Activated T-cell treated with anti-CD3 and anti-CD28 coated beads for 48 hours (primary cell): ENCODE measurements around the gene GYPC.
"Not testable (repeated sequence)": the region's sequence is repeated elsewhere in the genome, so short reads cannot be mapped to it uniquely, and the experiment has no call there.

Experiments
- DNase-seq: peaks from one replicate; pipeline ENCODE4 v3.0.0-alpha.2; 2020; ENCODE audit warnings: low read depth

GYPC gene

DNA sequence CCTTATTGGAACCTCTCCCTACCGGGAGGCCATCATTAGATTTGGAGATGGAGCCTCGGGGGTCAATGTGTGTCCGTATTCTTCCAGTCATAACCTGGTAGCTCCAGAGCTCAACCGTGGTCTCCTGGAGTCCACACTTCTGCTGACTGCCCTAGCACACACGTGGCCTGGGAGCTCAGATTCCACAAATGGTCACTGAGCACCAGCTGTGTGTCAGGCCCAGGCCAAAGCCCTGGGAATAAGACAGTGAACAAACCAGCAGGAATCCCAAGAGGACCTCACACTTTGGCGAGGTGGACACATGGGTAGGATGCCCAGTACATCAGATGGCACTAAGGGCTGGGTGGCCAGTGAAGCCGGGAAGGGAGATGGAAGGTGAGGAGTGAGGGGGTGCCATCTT, 15.5 kb downstream of the GYPC start:
- DNase-seq: no peak

DNA sequence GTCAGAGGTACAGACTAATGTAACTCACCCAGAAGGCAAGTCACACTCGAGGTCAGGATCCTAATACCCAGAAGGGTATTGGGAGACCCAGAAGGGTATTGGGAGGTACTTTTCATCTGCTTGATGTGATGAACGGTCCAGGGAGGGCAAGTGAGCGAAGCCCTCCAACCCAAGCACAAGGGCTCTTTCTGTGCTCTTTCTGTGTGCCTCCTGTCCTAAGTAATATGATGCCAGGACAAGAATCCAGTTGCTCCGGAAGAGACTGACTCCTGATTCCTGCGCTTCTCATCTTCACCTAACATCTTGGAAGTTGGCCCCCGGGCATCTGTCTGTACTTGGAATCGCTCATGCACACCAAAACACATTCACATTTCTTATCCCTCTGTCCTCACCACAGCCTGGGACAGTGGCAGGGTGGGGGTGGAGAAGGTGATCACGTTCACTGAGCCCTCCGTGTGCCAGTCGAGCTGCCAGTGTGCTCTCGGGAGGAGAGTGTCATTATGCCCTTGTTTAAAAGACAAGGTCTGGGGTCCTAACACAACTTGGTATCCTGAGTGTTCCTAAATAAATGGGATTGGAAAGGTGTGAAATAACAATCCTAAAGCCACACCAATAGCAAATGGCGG, 17.1 kb downstream of the GYPC start:
- DNase-seq: no peak

DNA sequence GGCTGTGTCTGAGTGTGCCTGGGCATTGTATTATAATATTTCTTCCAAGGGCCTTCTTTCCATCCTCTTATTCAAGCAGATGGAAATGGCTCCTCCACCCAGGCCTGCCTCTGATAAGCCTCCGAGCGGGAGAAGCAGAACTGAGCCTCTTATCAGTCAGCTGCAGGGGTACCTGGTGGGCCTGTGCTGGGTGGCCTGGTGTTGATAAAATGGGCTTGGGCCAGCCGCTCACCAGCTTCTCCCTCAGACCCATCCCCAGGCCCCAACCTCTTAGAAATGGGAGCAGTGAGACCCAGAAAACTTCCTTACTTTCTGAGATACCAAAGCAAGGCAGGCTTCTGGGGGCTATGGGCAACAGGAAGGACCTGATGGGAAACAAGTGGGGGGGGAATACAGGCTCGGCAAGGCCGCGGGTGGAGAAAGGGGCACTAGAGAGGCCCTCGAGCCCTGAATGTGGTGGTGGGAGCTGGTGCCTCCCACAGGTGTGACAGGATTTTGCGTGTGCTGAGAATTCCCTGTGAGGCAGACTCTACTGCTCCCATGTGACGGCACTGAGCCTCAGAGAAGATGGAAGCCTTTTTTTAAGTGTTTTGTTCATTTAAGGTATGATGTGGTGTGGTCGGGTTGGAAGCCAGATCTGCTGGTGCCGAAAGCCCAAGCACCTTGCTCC, 18.3 kb downstream of the GYPC start:
- DNase-seq: no peak

DNA sequence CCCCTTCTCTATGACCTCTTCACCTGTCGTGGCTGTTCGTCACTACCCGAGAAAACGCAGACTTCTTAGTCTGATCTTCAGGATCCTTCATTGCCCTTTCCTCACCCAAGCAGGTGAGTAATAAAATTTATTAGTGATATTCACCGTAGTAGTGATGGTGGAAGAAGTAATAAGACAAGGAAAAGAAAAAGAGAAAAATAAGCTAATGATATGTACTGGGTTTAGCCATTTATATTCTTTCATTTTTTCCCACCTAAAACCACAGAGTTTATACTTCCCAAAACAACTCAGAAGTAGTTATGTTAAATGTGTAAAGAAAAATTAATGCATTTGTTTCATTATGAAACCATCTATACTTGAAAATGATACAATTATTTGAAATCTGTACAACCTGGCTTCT, 19.7 kb downstream of the GYPC start:
- DNase-seq: no peak

DNA sequence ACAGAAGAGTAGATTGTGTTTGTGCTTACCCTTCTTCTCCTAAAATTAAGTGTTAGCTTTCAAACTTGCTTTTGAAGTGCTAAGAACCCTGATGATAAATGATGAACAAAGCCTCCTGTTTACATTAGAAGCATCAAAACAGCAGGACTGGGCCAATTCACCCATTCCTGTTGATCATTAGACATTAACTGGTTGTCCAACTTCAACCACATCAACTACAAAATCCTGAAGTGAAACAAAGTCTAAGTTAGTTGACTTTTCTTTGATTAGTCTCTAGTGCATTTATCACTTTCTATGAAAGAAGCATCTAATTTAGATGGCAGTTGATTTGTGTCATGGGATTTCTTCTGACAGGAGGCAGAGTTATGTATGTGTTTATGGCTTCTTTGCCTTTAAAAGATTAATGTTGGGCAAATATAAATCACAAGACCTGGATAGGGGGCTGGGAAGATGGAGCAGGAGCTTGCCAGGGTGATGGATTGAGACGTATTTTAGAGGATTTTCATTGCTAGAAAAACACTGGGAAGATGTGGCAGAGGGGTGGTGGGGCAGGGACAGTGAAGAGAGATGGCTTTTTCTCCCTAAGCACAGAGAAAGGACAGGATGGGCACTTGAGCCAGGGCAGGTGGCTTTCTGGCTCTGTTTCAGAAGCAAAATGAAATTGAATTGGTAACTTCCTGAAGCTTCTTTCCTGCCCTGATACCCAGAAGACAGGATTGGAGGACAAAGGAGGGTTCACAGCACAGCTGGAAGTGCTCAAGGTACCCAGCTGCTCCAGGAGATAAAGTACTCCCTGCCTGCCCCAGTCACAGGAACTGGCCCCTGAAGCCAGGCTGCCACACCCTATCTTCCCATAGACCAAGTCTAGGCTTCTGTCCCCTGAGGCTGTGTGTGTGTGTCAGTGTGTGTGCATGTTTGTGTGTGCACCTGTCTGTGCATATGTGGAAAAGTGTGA, 20.5 kb downstream of the GYPC start:
- DNase-seq: no peak

GRCh38 chr2:126677176-126677538, 21.2 kb downstream of the GYPC start:
- DNase-seq: no peak

DNA sequence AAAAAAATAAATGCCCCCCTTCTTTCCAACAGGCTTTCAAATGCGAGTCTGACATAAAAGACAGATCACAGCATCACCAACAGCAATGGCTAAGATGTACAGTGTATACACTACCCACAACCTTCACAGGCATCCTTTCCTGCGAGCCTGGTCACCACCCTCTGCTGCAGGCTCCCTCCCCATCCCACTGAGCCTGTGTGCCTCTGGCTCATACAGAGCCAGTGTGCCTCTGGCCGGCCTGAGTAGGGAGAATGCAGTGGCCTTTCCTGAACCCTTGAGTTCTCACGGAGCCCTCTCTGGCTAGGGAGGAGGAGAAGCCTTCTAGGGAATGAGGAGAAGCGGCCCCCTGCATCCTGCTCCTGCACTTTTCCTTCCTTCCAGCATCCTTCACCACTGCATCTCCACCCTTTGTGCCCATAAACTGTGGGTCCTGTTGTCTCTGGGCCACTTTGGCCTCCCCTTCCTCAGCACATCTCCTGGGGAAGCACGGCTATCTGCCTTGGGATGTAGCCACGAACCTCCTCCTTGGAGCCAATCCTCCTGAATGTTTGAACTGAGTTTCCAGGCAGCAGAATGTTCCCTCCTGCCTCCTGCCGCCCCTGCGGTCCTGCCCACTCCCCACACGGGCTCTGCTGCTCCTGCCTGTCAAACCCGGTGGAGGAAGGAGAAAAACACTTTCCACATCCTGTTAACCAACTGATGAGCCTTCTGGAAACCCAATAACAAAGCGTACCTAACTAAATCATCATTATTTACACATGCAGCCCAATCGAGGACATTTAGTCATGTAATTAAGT, 22.5 kb downstream of the GYPC start:
- DNase-seq: no peak

GRCh38 chr2:126679094-126679713, 23.2 kb downstream of the GYPC start:
- no peak for DNase-seq

DNA sequence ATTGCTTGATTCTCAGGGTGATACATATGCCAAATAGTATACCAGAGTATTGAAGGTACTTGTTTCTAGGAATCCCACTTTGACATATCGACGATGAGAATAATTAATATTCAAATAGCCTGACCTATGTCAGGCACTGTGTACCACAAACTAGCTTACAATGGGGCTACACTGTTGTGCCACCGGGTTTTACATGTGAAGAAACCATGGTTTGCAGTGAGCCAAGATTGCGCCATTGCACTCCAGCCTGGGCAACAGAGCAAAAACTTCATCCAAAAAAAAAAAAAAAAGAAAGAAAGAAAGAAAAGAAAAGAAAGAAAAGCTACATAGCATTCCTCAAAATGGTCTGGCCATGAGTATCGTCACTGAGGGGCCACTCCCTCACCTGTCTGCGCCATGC, 25.5 kb downstream of the GYPC start:
- no peak for DNase-seq

GRCh38 chr2:126685629-126686028, 29.7 kb downstream of the GYPC start:
- DNase-seq: no peak

DNA sequence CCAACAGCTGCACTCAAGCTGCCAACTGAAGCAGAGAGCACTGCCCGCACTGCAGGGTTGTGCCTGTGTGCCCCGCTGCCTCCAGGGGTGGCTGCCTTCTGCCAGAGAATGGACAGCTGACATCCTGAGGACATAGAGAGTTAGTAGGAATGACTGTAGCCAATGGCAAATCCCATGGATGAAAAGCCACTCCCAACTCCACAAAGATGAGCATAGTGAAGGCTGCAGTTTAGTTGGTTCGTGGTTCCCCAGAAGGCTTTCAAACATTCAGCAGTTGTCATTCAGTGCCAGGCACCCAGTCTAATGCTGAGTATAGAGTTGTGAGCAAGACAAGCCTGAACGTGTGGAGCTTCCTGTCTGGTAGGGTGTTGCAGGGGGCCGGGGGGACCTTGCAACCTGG, 30.3 kb downstream of the GYPC start:
- no peak for DNase-seq

DNA sequence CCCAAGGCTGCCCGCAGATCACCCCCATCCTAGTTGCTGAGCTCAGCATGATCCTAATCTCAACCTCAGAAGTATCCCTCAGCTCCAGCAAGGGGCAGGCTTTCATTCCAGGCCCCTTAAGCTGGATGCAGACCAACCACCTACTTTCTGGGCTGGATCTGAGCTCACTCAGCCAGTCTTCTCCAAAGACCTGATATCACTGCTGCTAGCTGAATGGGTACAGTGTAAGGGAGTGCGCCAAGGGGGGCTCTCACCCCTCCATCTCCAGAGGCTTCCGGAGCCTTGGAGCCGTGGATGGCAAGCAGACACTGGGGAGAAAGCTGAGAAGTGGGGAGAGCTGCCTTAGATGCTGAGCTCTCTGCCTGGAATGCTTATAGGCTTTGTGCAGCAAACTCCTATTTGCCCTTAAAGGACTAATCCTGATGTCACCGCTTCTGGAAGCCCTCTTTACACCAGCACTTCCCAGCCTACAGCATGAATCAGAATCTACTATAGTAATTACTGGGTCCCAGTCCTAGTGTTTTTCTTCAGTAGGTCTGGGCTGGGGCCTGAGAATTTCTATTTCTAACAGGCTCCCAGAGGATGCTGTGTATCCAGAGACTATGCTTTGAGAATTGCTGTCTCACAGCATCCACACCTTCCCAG, 31.0 kb downstream of the GYPC start:
- no peak for DNase-seq

- DNase-seq: no peak
These were observed 31.5 kb downstream of the GYPC start for GRCh38 chr2:126687503-126687902.

DNA sequence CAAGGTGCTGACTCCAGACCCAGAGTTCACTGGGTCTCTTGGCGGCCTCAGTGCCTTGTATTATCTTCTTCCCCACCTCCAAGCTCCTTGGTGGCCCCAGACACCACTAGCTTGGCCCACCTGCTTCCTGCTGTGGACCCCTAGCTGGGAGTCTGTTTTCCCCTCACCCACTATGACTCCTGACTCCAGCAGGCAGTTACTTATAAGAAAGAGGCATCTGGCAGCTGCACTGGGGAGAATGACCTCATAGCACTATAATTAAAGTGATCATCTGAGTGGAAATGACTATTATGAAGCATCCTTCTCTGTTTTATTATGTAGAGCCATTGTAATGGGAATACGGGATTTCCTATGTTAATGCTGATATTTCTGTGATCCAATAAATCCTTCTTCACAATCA, 32.6 kb downstream of the GYPC start:
- not testable (repeated sequence) for DNase-seq

GRCh38 chr2:126692241-126692640, 36.3 kb downstream of the GYPC start:
- not testable (repeated sequence) for DNase-seq

- not testable (repeated sequence) for DNase-seq
These were observed 37.1 kb downstream of the GYPC start for GRCh38 chr2:126692934-126693592.

GRCh38 chr2:126696644-126697520, 40.9 kb downstream of the GYPC start:
- DNase-seq: no peak

GRCh38 chr2:126698376-126698775, 42.4 kb downstream of the GYPC start:
- DNase-seq: no peak

- no peak for DNase-seq
These were observed 43.1 kb downstream of the GYPC start for GRCh38 chr2:126699018-126699417.
